Vagina (tissue), 2 donors: ENCODE results near the gene WFDC6. TPM values are rescaled to one million over a fixed set of nuclear protein-coding genes. Genes with fewer than 3 reads are reported as not detected.
A peak's percentile ranks its signal among the peaks of the same experiment; 100 is the strongest.

Experiments used
- DNase-seq, 2 donors: peaks; one replicate each; pipeline ENCODE4 v3.0.0-alpha.2; 2017; ENCODE audit errors: extremely low spot score in 2 of 2
- H3K27ac ChIP-seq: fragments of 200-600 bp; sonication (generic); one replicate; pipeline ENCODE4 v1.5.1; 2019
- H3K27me3 ChIP-seq: fragments of 200-600 bp; sonication (generic); one replicate; pipeline ENCODE4 v1.5.1; 2019
- H3K36me3 ChIP-seq, 2 donors: fragments of 200-600 bp; sonication (generic); one replicate each; pipeline ENCODE4 v1.5.1; 2017 to 2019
- H3K4me1 ChIP-seq: fragments of 200-600 bp; sonication (generic); one replicate; pipeline ENCODE4 v1.5.1; 2019
- H3K4me3 ChIP-seq, 2 donors: fragments of 200-600 bp; sonication (generic); 1 replicate in 1 of 2; 2 replicates in 1 of 2; pipeline ENCODE4 v1.5.1; 2016 to 2019
- H3K9me3 ChIP-seq: fragments of 200-600 bp; sonication (generic); one replicate; pipeline ENCODE4 v1.5.1; 2019
- POLR2A ChIP-seq, 2 donors: fragments of 450-650 bp; IDR thresholded peaks; one replicate each; pipeline ENCODE4 v1.6.1; 2017; ENCODE audit warnings: antibody characterized with exemption in 2 of 2, mild to moderate bottlenecking in 2 of 2, moderate library complexity in 2 of 2
- POLR2AphosphoS5 ChIP-seq, 2 donors: sonication (generic); formaldehyde crosslinking; IDR thresholded peaks; one replicate each; pipeline ENCODE4 v1.9.0; 2017; ENCODE audit warnings: antibody characterized with exemption in 2 of 2, mild to moderate bottlenecking in 2 of 2, low read depth in 1 of 2; ENCODE audit not compliant: insufficient read depth in 1 of 2
- intact Hi-C: fragments of 100-400 bp; cut with DNase I; formaldehyde crosslinking; loops from one replicate; pipeline ENCODE4 v1.15.1; 2023
- total RNA-seq: library from RNA; depleted of rRNA; stranded (reverse); fragments of >200 nt; gene quantifications from one replicate; pipeline ENCODE4 v1.2.3, GENCODE V29; 2016
- TF ChIP-seq, protein P1 (sequence below), 3 experiments: fragments of 450-650 bp in 2 of 3; fragments of 200-600 bp in 1 of 3; sonication (generic) in 1 of 3; IDR thresholded peaks; one replicate each; pipeline ENCODE4 v1.5.1; 2017 to 2019; ENCODE audit warnings: antibody characterized with exemption in 3 of 3, mild to moderate bottlenecking in 2 of 3, moderate library complexity in 2 of 3

The WFDC6 gene
- total RNA-seq, 1 donor from 2014 or later: not detected

DNA sequence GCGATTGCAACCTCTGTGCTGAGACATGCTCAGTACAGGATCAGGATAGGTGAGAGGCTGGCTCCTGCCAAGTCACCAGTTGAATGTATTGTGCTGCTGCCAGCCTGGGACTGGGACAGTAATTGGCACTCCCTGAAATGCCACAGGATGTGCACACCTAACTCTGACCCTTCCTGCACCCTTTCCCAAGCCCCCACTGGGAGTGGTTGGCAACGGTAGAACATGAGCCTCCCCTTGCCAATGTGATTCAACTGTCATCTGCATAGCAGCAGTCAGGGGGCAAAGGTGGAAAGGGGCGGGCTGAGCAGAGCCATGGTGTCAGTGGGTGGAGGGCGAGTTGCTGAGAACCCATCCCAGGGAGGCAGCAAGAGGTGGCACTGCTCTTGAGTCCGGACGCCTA lies 39.3 kb downstream of the WFDC6 start:
- H3K27ac ChIP-seq: no peak overlapping the region
- TF ChIP-seq POLR2AphosphoS5 (IDR thresholded peaks at IDR 0.05; ENCODE audit: insufficient read depth in 1 of 2, low read depth in 1 of 2) (no peak), POLR2A (IDR thresholded peaks at IDR 0.05) (no peak)
- TF ChIP-seq, protein P1, sequence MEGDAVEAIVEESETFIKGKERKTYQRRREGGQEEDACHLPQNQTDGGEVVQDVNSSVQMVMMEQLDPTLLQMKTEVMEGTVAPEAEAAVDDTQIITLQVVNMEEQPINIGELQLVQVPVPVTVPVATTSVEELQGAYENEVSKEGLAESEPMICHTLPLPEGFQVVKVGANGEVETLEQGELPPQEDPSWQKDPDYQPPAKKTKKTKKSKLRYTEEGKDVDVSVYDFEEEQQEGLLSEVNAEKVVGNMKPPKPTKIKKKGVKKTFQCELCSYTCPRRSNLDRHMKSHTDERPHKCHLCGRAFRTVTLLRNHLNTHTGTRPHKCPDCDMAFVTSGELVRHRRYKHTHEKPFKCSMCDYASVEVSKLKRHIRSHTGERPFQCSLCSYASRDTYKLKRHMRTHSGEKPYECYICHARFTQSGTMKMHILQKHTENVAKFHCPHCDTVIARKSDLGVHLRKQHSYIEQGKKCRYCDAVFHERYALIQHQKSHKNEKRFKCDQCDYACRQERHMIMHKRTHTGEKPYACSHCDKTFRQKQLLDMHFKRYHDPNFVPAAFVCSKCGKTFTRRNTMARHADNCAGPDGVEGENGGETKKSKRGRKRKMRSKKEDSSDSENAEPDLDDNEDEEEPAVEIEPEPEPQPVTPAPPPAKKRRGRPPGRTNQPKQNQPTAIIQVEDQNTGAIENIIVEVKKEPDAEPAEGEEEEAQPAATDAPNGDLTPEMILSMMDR (IDR thresholded peaks at IDR 0.05): no peak
- H3K9me3 ChIP-seq: no peaks in the 10 kb centered on the region
- no peaks in the 10 kb centered on the region for H3K36me3 ChIP-seq
- DNase-seq: peak in 1 of 2 donors; percentile 65
- intact Hi-C loops: no loop called here
- H3K4me1 ChIP-seq: no peaks in the 10 kb centered on the region
- no peaks in the 10 kb centered on the region for H3K27me3 ChIP-seq
- no peak overlapping the region for H3K4me3 ChIP-seq

DNA sequence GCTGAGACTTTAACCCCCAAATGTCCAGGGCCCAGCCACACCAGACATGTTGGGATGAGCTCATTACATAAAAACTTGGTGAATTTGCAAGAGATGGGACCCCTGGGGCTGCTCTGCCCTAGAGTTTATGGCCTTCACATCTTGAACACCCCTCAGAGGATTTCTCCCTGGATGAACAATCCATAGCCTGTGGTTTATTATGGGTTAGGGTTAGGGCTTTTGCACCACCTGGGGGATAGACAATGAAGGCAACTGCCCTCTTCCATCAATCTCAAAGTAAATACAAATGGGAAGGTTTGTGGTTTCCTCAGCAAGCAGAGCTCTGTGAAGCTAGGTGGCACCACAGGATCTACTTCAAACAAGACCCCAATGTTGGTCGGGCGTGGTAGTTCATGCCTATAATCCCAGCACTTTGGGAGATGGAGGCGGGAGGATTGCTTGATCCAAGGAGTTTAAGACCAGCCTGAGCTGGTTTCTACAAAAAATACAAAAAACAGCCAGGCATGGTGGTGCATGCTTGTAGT lies 41.2 kb downstream of the WFDC6 start:
- no peaks in the 10 kb centered on the region for H3K4me1 ChIP-seq
- no peak overlapping the region for H3K27ac ChIP-seq
- DNase-seq: peak in 1 of 2 donors; percentile 37
- H3K4me3 ChIP-seq: no peak overlapping the region
- intact Hi-C loops: no loop called here
- H3K9me3 ChIP-seq: no peaks in the 10 kb centered on the region
- no peaks in the 10 kb centered on the region for H3K27me3 ChIP-seq
- TF ChIP-seq POLR2AphosphoS5 (IDR thresholded peaks at IDR 0.05; ENCODE audit: insufficient read depth in 1 of 2, low read depth in 1 of 2) (no peak), POLR2A (IDR thresholded peaks at IDR 0.05) (no peak)
- TF ChIP-seq, protein P1 (IDR thresholded peaks at IDR 0.05): no peak
- no peaks in the 10 kb centered on the region for H3K36me3 ChIP-seq

DNA sequence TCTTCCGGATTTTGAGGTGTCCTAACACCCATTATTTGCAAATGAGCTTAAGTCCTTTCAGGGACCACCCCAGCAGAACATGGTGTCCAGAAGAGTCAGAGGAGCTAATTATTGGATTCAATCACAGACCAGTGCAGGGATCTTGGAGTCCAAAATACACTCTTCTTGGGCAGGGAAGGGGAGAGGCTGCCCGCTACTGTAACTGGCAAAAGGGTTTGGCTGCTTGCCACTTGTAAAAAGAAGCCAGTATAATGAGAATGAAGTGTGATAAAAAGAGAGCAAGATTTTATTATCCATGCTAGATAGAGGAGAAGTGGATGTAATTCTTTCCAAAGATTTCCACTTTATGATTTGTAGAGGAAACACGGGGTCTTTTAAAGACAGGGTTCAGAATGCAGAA lies 43.1 kb downstream of the WFDC6 start:
- Histone ChIP-seq H3K4me1 (no peaks in the 10 kb centered on the region), H3K36me3 (no peaks in the 10 kb centered on the region), H3K27me3 (no peaks in the 10 kb centered on the region), H3K27ac (no peak overlapping the region), H3K9me3 (no peaks in the 10 kb centered on the region), H3K4me3 (no peak overlapping the region)
- intact Hi-C loops: no loop called here
- TF ChIP-seq, protein P1 (IDR thresholded peaks at IDR 0.05): no peak
- no peak for TF ChIP-seq POLR2A (IDR thresholded peaks at IDR 0.05)
- TF ChIP-seq POLR2AphosphoS5 (IDR thresholded peaks at IDR 0.05; ENCODE audit: insufficient read depth in 1 of 2, low read depth in 1 of 2): no peak
- DNase-seq: no peak

DNA sequence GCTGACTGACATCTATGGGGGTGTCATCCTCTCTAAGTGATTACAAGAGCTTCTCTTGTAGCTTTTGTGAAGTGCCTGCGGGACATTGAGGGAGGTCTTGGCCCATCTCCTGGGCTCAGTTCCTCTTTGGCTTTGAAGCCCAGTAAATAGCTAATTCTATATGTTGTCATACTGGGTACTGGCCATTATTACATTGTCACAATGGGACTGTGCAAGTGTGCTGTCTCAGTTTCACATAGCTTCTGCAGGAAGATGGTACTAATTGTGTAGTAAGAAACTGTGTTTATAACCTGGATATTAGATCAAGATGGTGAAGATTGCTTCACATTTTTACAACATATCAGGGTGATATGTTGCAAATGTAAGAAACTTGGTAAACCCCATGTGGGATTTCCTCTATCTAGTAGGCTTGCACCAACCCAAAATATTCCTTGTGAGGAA lies 43.8 kb downstream of the WFDC6 start:
- Histone ChIP-seq H3K27ac (no peak overlapping the region), H3K4me3 (no peak overlapping the region), H3K36me3 (no peaks in the 10 kb centered on the region), H3K9me3 (no peaks in the 10 kb centered on the region), H3K4me1 (no peaks in the 10 kb centered on the region), H3K27me3 (no peaks in the 10 kb centered on the region)
- intact Hi-C loops: no loop called here
- TF ChIP-seq, protein P1 (IDR thresholded peaks at IDR 0.05): no peak
- no peak for TF ChIP-seq POLR2AphosphoS5 (IDR thresholded peaks at IDR 0.05; ENCODE audit: insufficient read depth in 1 of 2, low read depth in 1 of 2)
- TF ChIP-seq POLR2A (IDR thresholded peaks at IDR 0.05): no peak
- no peak for DNase-seq

DNA sequence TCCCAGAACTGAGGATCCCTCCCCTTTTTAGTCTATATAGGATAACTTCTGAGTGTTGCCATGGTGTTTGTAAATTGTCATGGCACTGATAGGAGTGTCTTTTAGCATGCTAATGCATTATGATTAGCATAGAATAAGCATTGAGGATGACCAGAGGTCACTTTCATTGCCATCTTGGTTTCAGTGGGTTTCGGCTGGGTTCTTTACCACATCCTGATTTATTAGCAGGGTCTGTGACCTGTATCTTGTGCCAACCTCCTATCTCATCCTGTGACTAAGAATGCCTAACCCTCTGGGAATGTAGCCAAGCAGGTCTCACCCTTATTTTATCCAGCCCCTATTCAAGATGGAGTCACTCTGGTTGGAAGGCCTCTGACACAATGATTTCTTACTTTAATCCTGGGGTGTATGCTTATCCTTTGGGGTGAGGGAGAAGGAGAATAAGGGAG lies 50.2 kb downstream of the WFDC6 start:
- Histone ChIP-seq H3K9me3 (no peaks in the 10 kb centered on the region), H3K27ac (no peak overlapping the region), H3K27me3 (no peaks in the 10 kb centered on the region), H3K36me3 (no peaks in the 10 kb centered on the region), H3K4me1 (no peaks in the 10 kb centered on the region), H3K4me3 (no peak overlapping the region)
- no peak for DNase-seq
- TF ChIP-seq, protein P1 (IDR thresholded peaks at IDR 0.05): no peak
- TF ChIP-seq POLR2A (IDR thresholded peaks at IDR 0.05) (no peak), POLR2AphosphoS5 (IDR thresholded peaks at IDR 0.05; ENCODE audit: insufficient read depth in 1 of 2, low read depth in 1 of 2) (no peak)
- intact Hi-C loops: no loop called here
